MCF 10A (cell line): ENCODE results near the gene AASDH. TPM values are rescaled to one million over a fixed set of nuclear protein-coding genes. Genes with fewer than 3 reads are reported as not detected.

Experiments
- BruUV-seq: library from RNA; stranded (reverse); fragments of 400-500 nt; replicated peaks from 2 replicates; lab custom pipeline; 2021; lab: Mats Ljungman, UMichigan
- CTCF ChIA-PET: fragments of 300-600 bp; sonication (Branson Sonifier 250); formaldehyde crosslinking; extraction: SDS; loops from one replicate; lab custom pipeline; 2021; ENCODE audit warnings: antibody characterized with exemption, inconsistent platforms; lab: Yijun Ruan, JAX
- POLR2A ChIA-PET: fragments of 300-600, 350-650 bp; sonication (Branson Sonifier 250); formaldehyde crosslinking; extraction: SDS; loops from one replicate; lab custom pipeline; 2020; ENCODE audit warnings: antibody characterized with exemption, inconsistent platforms; lab: Yijun Ruan, JAX
- DNase-seq: peaks from one replicate; pipeline ENCODE4 v3.0.0-alpha.2; 2018; ENCODE audit not compliant: unreplicated experiment
- H3K27ac Mint-ChIP-seq: one replicate; pipeline ENCODE4 v1.8.0; 2022; ENCODE audit warnings: mild to moderate bottlenecking, low read depth, mixed read lengths; ENCODE audit not compliant: unreplicated experiment
- H3K27me3 Mint-ChIP-seq: one replicate; pipeline ENCODE4 v1.8.0; 2022; ENCODE audit warnings: mixed read lengths; ENCODE audit not compliant: insufficient read depth, unreplicated experiment
- H3K36me3 Mint-ChIP-seq: one replicate; pipeline ENCODE4 v1.8.0; 2022; ENCODE audit warnings: mild to moderate bottlenecking, moderate library complexity, mixed read lengths; ENCODE audit not compliant: insufficient read depth, unreplicated experiment
- H3K4me1 Mint-ChIP-seq: one replicate; pipeline ENCODE4 v1.8.0; 2022; ENCODE audit warnings: mixed read lengths; ENCODE audit not compliant: insufficient read depth, unreplicated experiment
- H3K4me3 Mint-ChIP-seq: one replicate; pipeline ENCODE4 v1.8.0; 2022; ENCODE audit warnings: mild to moderate bottlenecking, moderate library complexity, mixed read lengths; ENCODE audit not compliant: unreplicated experiment
- H3K9me3 Mint-ChIP-seq: one replicate; pipeline ENCODE4 v1.8.0; 2022; ENCODE audit warnings: mixed read lengths; ENCODE audit not compliant: unreplicated experiment
- CTCF ChIP-seq: fragments of 200-600 bp; IDR thresholded peaks from one replicate; pipeline ENCODE4 v1.8.0; 2022; ENCODE audit warnings: antibody characterized with exemption, mild to moderate bottlenecking; ENCODE audit not compliant: unreplicated experiment
- intact Hi-C: fragments of 100-400 bp; cut with micrococcal nuclease; formaldehyde crosslinking; loops from 2 replicates; pipeline ENCODE4 v1.14.1; 2022
- total RNA-seq: library from RNA; stranded (reverse); gene quantifications from 2 replicates; pipeline ENCODE4 v1.2.3, GENCODE V29; 2022

The AASDH gene
- total RNA-seq, 1 experiment from 2014 or later: 10.8 TPM

- CTCF ChIA-PET: interaction anchor here (0.7 kb wide), 1 partner anchor 436 kb away, joined by 3 read pairs; no protein-coding TSS in a partner anchor
- no peak for TF ChIP-seq CTCF
- Mint-ChIP-seq H3K27me3 (no peaks in the 10 kb centered on the region), H3K27ac (no peak overlapping the region), H3K36me3 (peaks cover 67% of the 10 kb centered on the region), H3K4me3 (no peak overlapping the region), H3K4me1 (no peaks in the 10 kb centered on the region), H3K9me3 (no peaks in the 10 kb centered on the region)
- DNase-seq: no peak
- POLR2A ChIA-PET: interaction anchor here (0.9 to 1.0 kb wide), 2 partner anchors 14 to 36 kb away, joined by 3 read pairs; partner anchors contain the start of genes AASDH and PAICS
- intact Hi-C loops: no loop called here
- BruUV-seq: no TSS peak
Measured at GRCh38 chr4:56400560-56400959, 13.3 kb upstream of the AASDH start.

- TF ChIP-seq CTCF: no peak
- no peak overlapping the region for H3K27ac Mint-ChIP-seq
- no peak overlapping the region for H3K4me3 Mint-ChIP-seq
- no peaks in the 10 kb centered on the region for H3K9me3 Mint-ChIP-seq
- ChIA-PET CTCF (no interaction called here), POLR2A (no interaction called here)
- no TSS peak for BruUV-seq
- H3K36me3 Mint-ChIP-seq: peaks cover 50% of the 10 kb centered on the region
- H3K4me1 Mint-ChIP-seq: peaks cover 23% of the 10 kb centered on the region
- DNase-seq: no peak
- intact Hi-C loops: no loop called here
- no peaks in the 10 kb centered on the region for H3K27me3 Mint-ChIP-seq
Measured at GRCh38 chr4:56391270-56391669, 4.0 kb upstream of the AASDH start.

GRCh38 chr4:56389558-56389957, 2.3 kb upstream of the AASDH start:
- TF ChIP-seq CTCF: no peak
- ChIA-PET POLR2A (interaction anchor here (2.0 to 5.2 kb wide), 4 partner anchors 14 to 441 kb away, joined by 5 to 125 read pairs (median 28); partner anchors contain the start of genes CEP135, PAICS, PPAT and SRP72), CTCF (interaction anchor here (0.6 kb wide), 1 partner anchor 652 kb away, joined by 8 read pairs; no protein-coding TSS in a partner anchor)
- no peak for DNase-seq
- intact Hi-C loops: no loop called here
- H3K27me3 Mint-ChIP-seq: no peaks in the 10 kb centered on the region
- BruUV-seq: no TSS peak
- peaks cover 34% of the 10 kb centered on the region for H3K36me3 Mint-ChIP-seq
- H3K27ac Mint-ChIP-seq: peak overlapping the region; percentile 99
- peak overlapping the region; percentile 96 for H3K4me3 Mint-ChIP-seq
- H3K9me3 Mint-ChIP-seq: no peaks in the 10 kb centered on the region
- H3K4me1 Mint-ChIP-seq: peaks cover 23% of the 10 kb centered on the region

GRCh38 chr4:56388306-56388705, 1.0 kb upstream of the AASDH start:
- CTCF ChIA-PET: interaction anchor here (0.6 to 1.5 kb wide), 3 partner anchors 20 to 454 kb away, joined by 3 to 7 read pairs (median 4); no protein-coding TSS in a partner anchor
- peak; percentile 7 for DNase-seq
- Mint-ChIP-seq H3K27me3 (no peaks in the 10 kb centered on the region), H3K36me3 (peaks cover 31% of the 10 kb centered on the region), H3K9me3 (no peaks in the 10 kb centered on the region), H3K27ac (peak overlapping the region; percentile 99), H3K4me3 (peak overlapping the region; percentile 96), H3K4me1 (peaks cover 29% of the 10 kb centered on the region)
- intact Hi-C loops: no loop called here
- TF ChIP-seq CTCF: no peak
- POLR2A ChIA-PET: interaction anchor here (0.6 to 5.2 kb wide), 16 partner anchors 9 to 590 kb away, joined by 3 to 125 read pairs (median 12); partner anchors contain the start of genes CEP135, NOA1, PAICS and POLR2B
- no TSS peak for BruUV-seq
